Effector memory CD4-positive, alpha-beta T cell (primary cell): Measurements from ENCODE around the gene GRID1.

Experiments
- DNase-seq, 3 donors: peaks; one replicate each; pipeline ENCODE4 v3.0.0-alpha.2; 2020
- H3K27ac ChIP-seq: 2 replicates; pipeline ENCODE4 v1.7.0; 2013; ENCODE audit warnings: mild to moderate bottlenecking, low read length, moderate library complexity; ENCODE audit not compliant: insufficient read depth, poor library complexity, severe bottlenecking
- H3K27me3 ChIP-seq: replicated peaks from 2 replicates; pipeline ENCODE4 v1.7.0; 2013; ENCODE audit warnings: mild to moderate bottlenecking, low read length; ENCODE audit not compliant: insufficient read depth, control insufficient read depth, poor library complexity, severe bottlenecking
- H3K36me3 ChIP-seq: 2 replicates; pipeline ENCODE4 v1.7.0; 2013; ENCODE audit warnings: mild to moderate bottlenecking, low read length, moderate library complexity; ENCODE audit not compliant: control insufficient read depth, insufficient read depth
- H3K4me1 ChIP-seq: 2 replicates; pipeline ENCODE4 v1.7.0; 2013; ENCODE audit warnings: low read length, mild to moderate bottlenecking; ENCODE audit not compliant: control insufficient read depth, insufficient read depth, poor library complexity, severe bottlenecking
- H3K4me3 ChIP-seq: 2 replicates; pipeline ENCODE4 v1.7.0; 2013; ENCODE audit warnings: low read length, low read depth, mild to moderate bottlenecking; ENCODE audit not compliant: insufficient read depth, poor library complexity, severe bottlenecking
- H3K9me3 ChIP-seq: 2 replicates; pipeline ENCODE4 v1.7.0; 2013; ENCODE audit warnings: mild to moderate bottlenecking, low read length, moderate library complexity; ENCODE audit not compliant: control insufficient read depth

GRID1 gene

DNA sequence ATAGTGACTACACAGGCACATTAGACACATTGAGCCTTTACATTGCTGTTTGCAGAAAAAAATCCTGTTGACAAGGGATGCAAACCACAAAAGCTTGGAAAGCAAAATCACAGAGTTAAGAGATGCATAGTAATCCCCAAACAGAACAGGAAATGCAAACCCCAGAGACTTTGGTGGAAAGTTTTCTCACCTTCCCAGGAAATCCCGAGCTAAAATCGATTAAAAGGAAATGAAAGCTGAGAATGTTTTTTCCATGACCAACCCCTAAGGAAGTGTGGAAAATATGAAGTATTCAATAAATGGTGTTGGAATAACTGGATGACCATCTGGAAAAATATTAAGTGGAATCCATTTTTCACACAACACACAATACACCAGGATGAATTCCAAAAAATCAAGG is 598.7 kb downstream of the GRID1 start:
- Histone ChIP-seq H3K27me3 (no peaks in the 10 kb centered on the region), H3K4me1 (no peaks in the 10 kb centered on the region), H3K36me3 (no peaks in the 10 kb centered on the region), H3K4me3 (no peak overlapping the region), H3K9me3 (no peaks in the 10 kb centered on the region), H3K27ac (no peak overlapping the region)
- DNase-seq, result no peak

DNA sequence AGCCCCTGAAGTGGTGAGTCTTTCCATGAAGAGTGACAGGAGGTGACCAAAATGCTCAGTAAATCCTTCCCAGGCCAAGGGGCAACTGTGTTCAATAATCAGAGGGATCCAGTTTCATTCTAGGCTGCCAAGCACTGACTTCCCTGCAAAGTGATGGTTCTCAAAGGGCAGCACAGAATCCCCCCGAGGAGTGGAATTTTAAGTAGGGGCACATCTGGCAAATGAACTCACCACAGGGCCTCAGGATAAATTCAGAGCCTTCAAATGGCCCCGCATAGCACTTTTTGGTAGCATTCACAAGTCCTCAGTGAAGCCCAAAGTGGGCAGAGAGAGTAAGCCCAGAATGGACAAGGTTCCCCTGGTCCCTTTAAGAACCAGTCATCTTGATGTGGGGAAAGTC is 602.5 kb downstream of the GRID1 start:
- Histone ChIP-seq H3K9me3 (no peaks in the 10 kb centered on the region), H3K27me3 (no peaks in the 10 kb centered on the region), H3K4me1 (no peaks in the 10 kb centered on the region), H3K36me3 (no peaks in the 10 kb centered on the region), H3K4me3 (no peak overlapping the region), H3K27ac (no peak overlapping the region)
- no peak for DNase-seq

DNA sequence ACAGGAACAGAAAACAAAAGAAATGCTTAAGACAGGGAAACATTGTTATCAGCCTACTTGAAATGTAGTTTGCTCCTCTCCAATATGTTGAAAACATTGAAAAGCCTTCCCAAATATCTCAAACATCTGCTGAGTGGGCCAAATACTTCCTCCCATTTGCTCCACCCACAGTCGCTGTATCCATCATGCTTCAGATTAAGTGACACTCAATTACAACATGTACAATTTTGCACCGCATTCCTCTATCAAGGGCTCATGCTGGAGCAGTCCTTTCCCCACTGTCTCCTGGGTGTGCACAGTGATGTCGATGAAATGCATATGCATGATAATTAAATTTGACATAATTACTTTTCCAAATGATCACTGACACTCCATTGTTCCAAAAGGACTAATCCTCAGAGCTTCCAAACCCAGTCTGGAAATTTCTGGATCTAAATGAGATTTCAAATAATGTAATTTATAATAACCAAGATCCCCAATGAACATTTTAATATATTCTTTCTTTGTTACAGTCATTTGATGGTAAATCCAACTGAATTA is 604.6 kb downstream of the GRID1 start:
- Histone ChIP-seq H3K36me3 (no peaks in the 10 kb centered on the region), H3K27ac (no peak overlapping the region), H3K9me3 (no peaks in the 10 kb centered on the region), H3K27me3 (no peaks in the 10 kb centered on the region), H3K4me1 (no peaks in the 10 kb centered on the region), H3K4me3 (no peak overlapping the region)
- DNase-seq, result no peak

DNA sequence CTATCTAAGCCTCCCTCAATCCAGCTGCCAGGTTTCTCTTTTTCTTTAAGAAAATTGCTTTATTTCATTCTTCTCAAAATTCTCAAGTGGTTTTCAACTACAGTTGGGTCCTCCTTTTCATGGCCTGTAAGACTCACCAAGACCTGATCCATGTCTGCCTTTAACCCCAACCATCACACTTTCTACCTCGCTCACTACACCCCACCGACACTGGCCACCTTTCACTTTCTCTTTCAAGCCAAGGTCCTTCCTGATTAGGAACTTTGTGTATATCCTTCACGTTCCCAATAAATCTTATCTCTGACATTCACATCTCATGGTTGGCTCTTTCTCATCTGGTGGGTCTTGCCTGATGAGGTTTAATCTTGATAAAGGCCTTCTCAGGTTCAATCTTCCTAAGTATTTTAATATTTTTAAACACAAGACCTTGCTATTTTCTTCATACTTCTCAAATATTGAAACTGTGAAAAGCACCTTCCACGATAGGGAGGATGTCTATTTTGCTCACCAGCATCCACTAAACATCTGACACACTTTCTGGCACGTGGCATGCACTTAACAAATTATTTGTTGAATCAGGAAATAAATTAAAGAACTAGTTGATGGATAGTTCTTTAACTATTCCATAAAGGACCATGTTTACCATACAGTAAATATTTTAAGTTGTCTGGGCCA is 624.8 kb downstream of the GRID1 start:
- Histone ChIP-seq H3K9me3 (no peaks in the 10 kb centered on the region), H3K4me1 (no peaks in the 10 kb centered on the region), H3K4me3 (no peak overlapping the region), H3K27ac (no peak overlapping the region), H3K27me3 (no peaks in the 10 kb centered on the region), H3K36me3 (no peaks in the 10 kb centered on the region)
- no peak for DNase-seq

DNA sequence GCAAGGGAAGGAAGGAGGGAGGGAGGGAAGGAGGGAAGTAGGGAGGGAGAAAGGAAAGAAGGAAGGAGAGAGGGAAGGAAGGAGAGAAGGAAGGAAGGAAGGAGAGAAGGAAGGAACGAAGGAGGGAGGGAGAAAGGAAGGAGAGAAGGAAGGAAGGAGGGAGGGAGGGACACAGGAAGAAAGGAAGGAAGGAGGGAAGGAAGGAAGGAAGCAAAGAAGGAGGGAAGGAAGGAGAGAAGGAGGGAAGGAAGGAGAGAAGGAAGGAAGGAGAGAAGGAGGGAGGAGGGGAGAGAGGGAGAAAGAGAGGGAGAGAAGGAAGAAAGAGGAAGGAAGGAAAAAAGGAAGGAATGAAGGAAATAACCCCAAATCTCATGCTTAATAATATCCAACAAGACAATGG is 630.6 kb downstream of the GRID1 start:
- Histone ChIP-seq H3K4me1 (no peaks in the 10 kb centered on the region), H3K27me3 (no peaks in the 10 kb centered on the region), H3K9me3 (no peaks in the 10 kb centered on the region), H3K27ac (no peak overlapping the region), H3K36me3 (no peaks in the 10 kb centered on the region), H3K4me3 (no peak overlapping the region)
- DNase-seq, result no peak

DNA sequence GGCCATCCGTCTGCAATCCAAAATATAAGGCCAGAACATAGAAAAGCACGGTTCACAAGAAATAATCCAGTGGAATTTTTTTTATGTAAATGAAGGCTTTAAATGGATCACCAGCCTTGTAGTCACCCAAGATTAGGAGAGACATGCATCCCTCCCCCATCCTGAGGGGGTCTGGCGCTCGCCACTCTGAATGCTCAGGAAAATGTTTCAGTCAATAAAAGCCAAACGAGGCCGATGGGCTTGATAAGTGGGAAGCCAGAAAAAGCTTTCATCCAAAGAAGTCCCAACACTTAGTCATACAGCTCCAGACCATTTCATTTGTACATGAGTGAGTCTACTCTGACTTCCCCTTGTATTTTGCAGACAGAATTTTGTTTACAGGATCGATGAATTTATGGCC is 631.8 kb downstream of the GRID1 start:
- Histone ChIP-seq H3K27me3 (no peaks in the 10 kb centered on the region), H3K27ac (no peak overlapping the region), H3K4me1 (no peaks in the 10 kb centered on the region), H3K9me3 (no peaks in the 10 kb centered on the region), H3K36me3 (no peaks in the 10 kb centered on the region), H3K4me3 (no peak overlapping the region)
- DNase-seq, result no peak

DNA sequence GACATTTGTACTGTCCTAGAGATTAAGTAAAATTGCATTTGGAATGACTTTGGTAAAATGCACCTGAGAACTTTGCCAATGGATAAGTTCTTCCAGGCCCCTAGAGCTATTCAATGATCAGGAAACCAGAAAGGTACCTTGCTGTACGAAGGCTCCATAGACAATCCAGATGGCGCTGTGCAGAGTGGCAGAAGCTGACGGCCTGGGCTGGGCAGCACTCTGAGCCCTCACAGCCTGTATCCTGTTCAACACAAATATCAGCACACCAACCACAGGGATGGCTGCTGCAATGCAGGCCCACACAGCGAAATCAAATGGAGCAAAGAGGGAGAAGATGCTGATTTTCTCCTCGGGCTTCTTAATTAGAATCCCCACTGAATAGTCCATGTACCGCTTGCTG is 642.4 kb downstream of the GRID1 start:
- H3K27me3 ChIP-seq, result no peaks in the 10 kb centered on the region
- no peaks in the 10 kb centered on the region for H3K4me1 ChIP-seq
- H3K9me3 ChIP-seq, result no peaks in the 10 kb centered on the region
- no peak overlapping the region for H3K27ac ChIP-seq
- no peak for DNase-seq
- no peaks in the 10 kb centered on the region for H3K36me3 ChIP-seq
- H3K4me3 ChIP-seq, result no peak overlapping the region

DNA sequence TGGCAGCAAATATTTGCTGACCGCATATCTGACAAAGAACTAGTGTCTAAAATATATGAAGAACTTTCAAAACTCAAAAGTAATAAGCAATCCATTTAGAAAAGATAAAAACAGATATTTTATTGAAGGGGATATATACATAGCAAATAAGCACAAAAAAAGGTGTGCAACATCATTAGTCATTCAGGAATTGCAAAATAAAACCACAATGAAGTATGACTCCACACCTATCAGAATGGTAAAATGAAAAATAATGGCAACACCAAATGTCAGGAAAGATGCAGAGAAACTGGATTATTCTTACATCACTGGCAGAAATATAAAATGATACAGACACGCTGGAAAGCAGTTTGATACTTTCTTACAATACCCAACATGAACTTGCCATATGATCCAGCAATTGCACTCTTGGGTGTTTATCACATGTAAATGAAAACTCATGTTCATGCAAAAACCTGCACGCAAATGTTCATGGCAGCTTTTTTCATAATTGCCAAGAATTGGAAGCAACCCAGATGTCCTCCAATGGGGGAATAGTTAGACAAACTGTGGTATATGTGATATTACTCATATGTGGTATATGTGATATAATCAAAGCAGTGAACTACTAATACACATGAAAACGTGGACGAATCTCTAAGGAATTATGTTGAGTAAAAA is 645.5 kb downstream of the GRID1 start:
- no peaks in the 10 kb centered on the region for H3K4me1 ChIP-seq
- no peaks in the 10 kb centered on the region for H3K9me3 ChIP-seq
- DNase-seq, result no peak
- no peaks in the 10 kb centered on the region for H3K27me3 ChIP-seq
- no peak overlapping the region for H3K27ac ChIP-seq
- H3K4me3 ChIP-seq, result no peak overlapping the region
- no peaks in the 10 kb centered on the region for H3K36me3 ChIP-seq

DNA sequence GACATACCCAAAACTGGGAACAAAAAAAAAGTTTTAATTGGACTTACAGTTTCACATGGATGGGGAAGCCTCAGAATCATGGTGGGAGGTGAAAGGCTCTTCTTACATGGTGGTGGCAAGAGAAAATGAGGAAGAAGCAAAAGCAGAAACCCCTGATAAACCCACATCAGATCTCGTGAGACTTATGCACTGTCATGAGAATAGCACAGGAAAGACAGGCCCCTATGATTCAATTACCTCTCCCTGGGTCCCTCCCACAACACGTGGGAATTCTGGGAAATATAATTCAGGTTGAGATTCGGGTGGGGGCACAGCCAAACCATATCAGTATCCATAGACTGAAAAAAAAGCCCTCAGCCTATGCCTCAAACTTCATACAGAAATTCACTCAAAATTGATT is 647.2 kb downstream of the GRID1 start:
- Histone ChIP-seq H3K27me3 (no peaks in the 10 kb centered on the region), H3K27ac (no peak overlapping the region), H3K36me3 (no peaks in the 10 kb centered on the region), H3K4me3 (no peak overlapping the region), H3K4me1 (no peaks in the 10 kb centered on the region), H3K9me3 (no peaks in the 10 kb centered on the region)
- no peak for DNase-seq

DNA sequence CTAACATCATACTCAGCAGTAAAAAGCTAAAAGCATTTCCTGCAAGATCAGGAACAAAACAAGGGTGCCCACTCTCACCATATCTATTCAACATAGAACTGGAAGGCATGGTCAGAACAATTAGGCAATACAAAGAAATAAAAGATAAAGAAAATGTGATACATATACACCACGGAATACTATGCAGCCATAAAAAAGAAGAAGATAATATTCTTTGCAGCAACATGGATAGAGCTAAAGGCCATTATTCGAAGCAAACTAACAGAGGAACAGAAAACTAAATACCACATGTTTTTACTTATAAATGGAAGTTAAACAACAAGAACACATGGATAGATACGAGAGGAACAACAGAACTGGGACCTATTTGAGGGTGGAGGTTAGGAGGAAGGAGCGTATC is 652.7 kb downstream of the GRID1 start:
- H3K27me3 ChIP-seq, result no peaks in the 10 kb centered on the region
- no peaks in the 10 kb centered on the region for H3K36me3 ChIP-seq
- no peak overlapping the region for H3K27ac ChIP-seq
- H3K9me3 ChIP-seq, result no peaks in the 10 kb centered on the region
- H3K4me1 ChIP-seq, result no peaks in the 10 kb centered on the region
- no peak overlapping the region for H3K4me3 ChIP-seq
- DNase-seq, result no peak
